Activated effector memory CD4-positive, alpha-beta T cell treated with Interleukin-2 at 50 U/mL for 16 hours (primary cell): ENCODE results near the gene VPS4A.

Experiments used
- DNase-seq: peaks from one replicate; pipeline ENCODE4 v3.0.0-alpha.2; 2020

The VPS4A gene

DNA sequence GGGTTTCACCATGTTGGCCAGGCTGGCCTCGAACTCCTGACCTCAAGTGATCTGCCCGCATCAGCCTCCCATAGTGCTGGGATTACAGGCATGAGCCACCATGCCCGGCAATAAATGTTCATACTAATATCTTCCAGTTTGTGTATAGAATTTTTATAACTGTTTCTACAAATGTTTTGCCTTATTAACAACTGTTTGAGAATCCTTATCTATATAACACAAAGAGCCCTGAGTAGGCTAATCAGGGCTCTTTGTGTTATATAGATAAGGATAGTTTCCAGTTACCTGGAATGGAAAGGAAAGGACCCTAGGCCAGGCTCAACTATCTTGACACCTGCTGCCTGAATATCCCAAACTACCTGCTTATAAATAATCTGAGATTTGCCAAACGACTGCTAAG is 57.7 kb downstream of the VPS4A start:
- no peak for DNase-seq

DNA sequence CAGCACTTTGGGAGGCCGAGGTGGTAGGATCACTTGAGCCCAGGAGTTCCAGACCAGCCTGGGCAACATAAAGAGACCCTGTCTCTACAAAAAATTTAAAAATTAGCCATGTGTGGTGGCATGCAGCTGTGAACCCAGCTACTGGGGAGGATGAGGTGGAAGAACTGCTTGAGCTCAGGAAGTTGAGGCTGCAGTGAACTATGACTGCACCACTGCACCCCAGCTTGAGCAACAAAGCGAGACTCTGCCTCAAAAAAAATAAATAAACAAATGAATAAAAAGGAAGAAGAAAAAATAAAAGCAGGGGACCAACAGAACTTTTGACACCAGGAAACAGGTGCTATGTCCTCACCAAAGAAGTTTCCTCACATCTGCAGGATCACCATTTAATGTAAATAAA is 60.4 kb downstream of the VPS4A start:
- no peak for DNase-seq

DNA sequence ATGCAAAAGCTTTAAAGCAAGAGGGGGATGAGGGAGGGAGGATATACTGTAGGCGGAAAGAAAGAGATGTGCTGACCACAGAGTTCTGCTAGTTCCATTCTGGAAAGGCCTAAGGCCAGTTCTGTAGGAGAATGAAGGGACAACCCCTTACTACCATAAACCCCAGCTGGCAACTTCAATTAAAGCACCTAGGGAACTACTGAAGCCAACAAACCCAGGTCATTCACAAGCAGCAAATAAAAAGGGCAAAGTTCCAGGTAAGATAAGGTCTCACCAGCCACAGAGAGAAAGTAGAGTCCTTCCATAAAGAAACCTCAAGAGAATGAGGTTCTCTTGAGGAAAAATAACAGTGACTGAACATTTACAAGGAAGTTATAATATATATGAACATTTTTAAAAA is 61.9 kb downstream of the VPS4A start:
- DNase-seq = no peak
